WI38 (cell line): Measurements from ENCODE around the gene IL4R.

ENCODE experiments used
- H3K4me3 ChIP-seq: 2 replicates; pipeline ENCODE4 v1.5.1; 2011; ENCODE audit warnings: low read depth, mild to moderate bottlenecking, control low read depth, low read length
- CTCF ChIP-seq: IDR thresholded peaks from 2 replicates; pipeline ENCODE4 v1.5.1; 2012; ENCODE audit warnings: low read depth, mild to moderate bottlenecking, control low read depth, low read length

IL4R gene

GRCh38 chr16:27321013-27321915 is 7.5 kb downstream of the IL4R start:
- no peak for TF ChIP-seq CTCF
- H3K4me3 ChIP-seq, result no peak overlapping the region

GRCh38 chr16:27322858-27323780 is 9.3 kb downstream of the IL4R start:
- H3K4me3 ChIP-seq, result no peak overlapping the region
- TF ChIP-seq CTCF, result no peak

- TF ChIP-seq CTCF, result no peak
- no peak overlapping the region for H3K4me3 ChIP-seq
Observed at GRCh38 chr16:27323781-27324561, 10.2 kb downstream of the IL4R start.

- no peak for TF ChIP-seq CTCF
- no peak overlapping the region for H3K4me3 ChIP-seq
Observed at GRCh38 chr16:27324851-27325301, 11.1 kb downstream of the IL4R start.

- no peak for TF ChIP-seq CTCF
- H3K4me3 ChIP-seq, result no peak overlapping the region
Observed at GRCh38 chr16:27325736-27326135, 12.0 kb downstream of the IL4R start.

- no peak overlapping the region for H3K4me3 ChIP-seq
- no peak for TF ChIP-seq CTCF
Observed at GRCh38 chr16:27326251-27326650, 12.5 kb downstream of the IL4R start.
